Body of pancreas (tissue), 4 donors: ENCODE results near the gene ARHGEF28. TPM values are rescaled to one million over a fixed set of nuclear protein-coding genes. Genes with fewer than 3 reads are reported as not detected.

ENCODE experiments used
- ATAC-seq: fragments of 150-250 bp; one replicate; pipeline ENCODE4 v1.9.1; 2016
- DNase-seq, 4 donors: peaks; one replicate each; pipeline ENCODE4 v3.0.0-alpha.2; 2019
- H3K27ac ChIP-seq, 4 donors: fragments of 200-600 bp; sonication (generic); 1 replicate in 3 of 4; 2 replicates in 1 of 4; pipeline versions ENCODE4 v1.5.1 to v1.6.1; 2016 to 2019; ENCODE audit warnings: mild to moderate bottlenecking in 1 of 4, mixed read lengths in 1 of 4, moderate library complexity in 1 of 4
- H3K27me3 ChIP-seq, 2 donors: fragments of 200-600 bp; sonication (generic); one replicate each; pipeline ENCODE4 v1.6.0; 2016; ENCODE audit warnings: mild to moderate bottlenecking in 1 of 2
- H3K36me3 ChIP-seq, 2 donors: fragments of 200-600 bp; sonication (generic); replicated peaks in 1 of 2; 2 replicates each; pipeline ENCODE4 v1.5.1; 2016; ENCODE audit warnings: low read depth in 2 of 2; ENCODE audit not compliant: insufficient read depth in 1 of 2
- H3K4me1 ChIP-seq: fragments of 200-600 bp; sonication (generic); one replicate; pipeline ENCODE4 v1.6.0; 2016
- H3K4me3 ChIP-seq, 2 donors: fragments of 200-600 bp; sonication (generic); 1 replicate in 1 of 2; 2 replicates in 1 of 2; pipeline ENCODE4 v1.5.1; 2016 to 2019
- H3K9me3 ChIP-seq, 3 donors: fragments of 200-600 bp; sonication (generic); 1 replicate in 2 of 3; 2 replicates in 1 of 3; pipeline ENCODE4 v1.5.1; 2016
- POLR2A ChIP-seq, 3 donors: fragments of 450-650 bp; IDR thresholded peaks; one replicate each; pipeline ENCODE4 v1.6.1; 2016; ENCODE audit warnings: antibody characterized with exemption in 3 of 3, mild to moderate bottlenecking in 2 of 3
- WGBS, 2 donors: methylation state at CpG; one replicate each; pipeline ENCODE4 v1.1.5; 2017; 5-methylcytosine and 5-hydroxymethylcytosine counted together
- intact Hi-C: fragments of 100-400 bp; cut with DNase I; formaldehyde crosslinking; loops from one replicate; pipeline ENCODE4 v1.15.1; 2023
- total RNA-seq, 2 donors: library from RNA; depleted of rRNA; stranded (reverse); fragments of >200 nt; gene quantifications; one replicate each; pipeline ENCODE4 v1.1.0, GENCODE V29; 2016
- TF ChIP-seq, protein P1 (sequence below), 7 experiments: fragments of 450-650 bp in 4 of 7; fragments of 200-600 bp in 3 of 7; sonication (generic) in 3 of 7; IDR thresholded peaks; one replicate each; pipeline ENCODE4 v1.5.1; 2016 to 2019; ENCODE audit warnings: antibody characterized with exemption in 7 of 7

The ARHGEF28 gene
- total RNA-seq, 2 donors from 2014 or later, result 63.0 to 67.2 TPM

DNA sequence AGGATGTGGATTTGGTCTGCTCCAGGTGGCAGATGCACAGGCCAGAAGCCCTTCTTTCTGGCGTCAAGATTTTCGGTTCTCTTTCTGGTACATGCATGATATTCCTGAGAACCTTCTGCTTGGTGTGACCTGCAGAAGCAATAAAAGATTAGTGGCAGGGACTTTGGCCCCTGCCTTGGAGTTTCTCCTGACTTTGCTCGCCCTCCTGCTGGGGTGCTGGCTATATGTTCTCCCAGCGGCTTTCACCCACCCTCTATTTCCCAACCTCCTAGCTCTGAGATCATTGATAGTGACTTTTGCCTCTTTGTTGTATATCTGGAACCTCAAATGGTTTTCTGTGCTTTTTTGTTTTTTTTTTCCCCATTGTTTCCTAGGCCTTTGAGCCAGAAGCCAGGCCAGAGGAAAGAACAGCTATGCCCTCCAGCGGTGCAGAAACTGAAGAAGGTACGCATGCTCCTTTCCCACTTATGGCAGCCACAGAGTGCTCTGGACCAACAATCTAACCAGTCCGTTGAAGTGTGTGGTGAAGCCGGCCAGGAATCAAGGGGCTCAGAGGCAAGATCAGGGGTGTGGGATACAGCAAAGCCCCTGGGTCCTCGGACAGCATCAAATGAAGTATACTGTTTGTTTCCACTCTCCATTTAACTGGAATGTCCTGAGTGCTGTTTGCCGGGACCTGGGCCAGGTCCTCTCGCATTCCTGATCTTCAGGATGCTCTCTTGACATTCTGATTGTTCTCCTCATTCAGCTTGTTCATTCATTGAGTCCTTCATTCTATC, 154.5 kb downstream of the ARHGEF28 start:
- Histone ChIP-seq H3K4me1 (no peaks in the 10 kb centered on the region), H3K27ac (no peak overlapping the region), H3K4me3 (no peak overlapping the region), H3K27me3 (no peaks in the 10 kb centered on the region), H3K36me3 (peaks cover 0 to 5% of the 10 kb centered on the region in 2 donors), H3K9me3 (no peaks in the 10 kb centered on the region)
- ATAC-seq (no peak), DNase-seq (no peak)
- WGBS, 2 donors, result 86 to 87% methylated on average over 10 to 11 of the region's 11 CpGs
- intact Hi-C loops, result no loop called here
- TF ChIP-seq POLR2A (IDR thresholded peaks at IDR 0.05), result no peak
- TF ChIP-seq, protein P1, sequence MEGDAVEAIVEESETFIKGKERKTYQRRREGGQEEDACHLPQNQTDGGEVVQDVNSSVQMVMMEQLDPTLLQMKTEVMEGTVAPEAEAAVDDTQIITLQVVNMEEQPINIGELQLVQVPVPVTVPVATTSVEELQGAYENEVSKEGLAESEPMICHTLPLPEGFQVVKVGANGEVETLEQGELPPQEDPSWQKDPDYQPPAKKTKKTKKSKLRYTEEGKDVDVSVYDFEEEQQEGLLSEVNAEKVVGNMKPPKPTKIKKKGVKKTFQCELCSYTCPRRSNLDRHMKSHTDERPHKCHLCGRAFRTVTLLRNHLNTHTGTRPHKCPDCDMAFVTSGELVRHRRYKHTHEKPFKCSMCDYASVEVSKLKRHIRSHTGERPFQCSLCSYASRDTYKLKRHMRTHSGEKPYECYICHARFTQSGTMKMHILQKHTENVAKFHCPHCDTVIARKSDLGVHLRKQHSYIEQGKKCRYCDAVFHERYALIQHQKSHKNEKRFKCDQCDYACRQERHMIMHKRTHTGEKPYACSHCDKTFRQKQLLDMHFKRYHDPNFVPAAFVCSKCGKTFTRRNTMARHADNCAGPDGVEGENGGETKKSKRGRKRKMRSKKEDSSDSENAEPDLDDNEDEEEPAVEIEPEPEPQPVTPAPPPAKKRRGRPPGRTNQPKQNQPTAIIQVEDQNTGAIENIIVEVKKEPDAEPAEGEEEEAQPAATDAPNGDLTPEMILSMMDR (IDR thresholded peaks at IDR 0.05), result no peak

DNA sequence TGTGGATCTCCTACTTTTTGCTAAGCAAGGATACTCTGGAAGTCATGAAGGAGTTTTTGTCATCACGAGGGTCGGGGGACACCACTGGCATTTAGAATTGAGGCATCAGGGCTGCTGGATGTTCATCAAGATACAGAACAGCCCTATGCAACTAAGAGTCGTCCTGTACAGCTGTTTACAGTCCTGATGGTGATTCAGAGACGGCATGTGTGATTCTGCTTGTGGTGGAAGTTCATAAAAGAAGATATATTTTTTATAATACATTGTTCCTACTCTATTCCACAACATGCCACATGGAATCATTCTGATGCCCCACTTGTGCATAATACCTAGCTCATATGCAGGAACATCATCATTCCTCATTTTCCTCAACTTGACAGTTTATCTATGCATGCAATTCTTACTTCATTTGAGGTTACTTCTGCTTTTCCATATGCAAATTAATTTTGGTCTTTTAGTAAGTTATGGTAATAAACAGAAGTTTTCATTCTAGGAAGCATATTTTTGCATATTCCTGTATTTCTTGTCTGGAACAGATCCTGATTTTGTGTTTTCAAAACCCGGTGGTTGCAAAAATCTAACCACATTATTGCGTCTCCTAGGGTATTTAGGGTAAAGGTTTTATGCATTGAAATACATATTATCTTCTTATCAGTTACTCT, 155.2 kb downstream of the ARHGEF28 start:
- no peaks in the 10 kb centered on the region for H3K27me3 ChIP-seq
- TF ChIP-seq, protein P1 (IDR thresholded peaks at IDR 0.05), result no peak
- no peak for TF ChIP-seq POLR2A (IDR thresholded peaks at IDR 0.05)
- intact Hi-C loops, result no loop called here
- H3K4me3 ChIP-seq, result no peak overlapping the region
- DNase-seq (no peak), ATAC-seq (no peak)
- H3K9me3 ChIP-seq, result no peaks in the 10 kb centered on the region
- H3K4me1 ChIP-seq, result peaks cover 7% of the 10 kb centered on the region
- no peak overlapping the region for H3K27ac ChIP-seq
- 72 to 85% methylated on average over 6 of the region's 6 CpGs for whole genome bisulfite sequencing, 2 donors
- peaks cover 0 to 5% of the 10 kb centered on the region in 2 donors for H3K36me3 ChIP-seq

DNA sequence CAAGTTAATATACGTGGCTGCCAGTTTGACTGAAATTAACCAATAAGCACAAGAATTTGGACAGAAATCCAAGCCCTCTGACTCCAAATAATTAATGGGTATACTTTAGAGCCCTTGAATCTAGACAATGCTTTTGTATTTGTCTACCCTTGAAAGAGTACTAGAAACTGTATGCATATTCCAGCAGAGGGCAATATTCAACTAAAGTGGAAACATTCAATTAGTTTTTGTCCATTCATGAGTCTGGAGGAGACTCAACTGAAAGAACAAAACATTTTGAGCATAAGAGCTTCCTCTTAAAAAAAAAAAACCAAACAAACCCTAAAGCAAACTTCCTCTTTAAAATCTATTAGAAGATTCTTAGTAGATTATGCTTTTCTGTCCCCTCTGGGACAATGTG, 157.8 kb downstream of the ARHGEF28 start:
- Histone ChIP-seq H3K36me3 (no peaks in the 10 kb centered on the region), H3K9me3 (no peaks in the 10 kb centered on the region), H3K27me3 (no peaks in the 10 kb centered on the region), H3K4me3 (no peak overlapping the region), H3K27ac (no peak overlapping the region), H3K4me1 (peaks cover 12% of the 10 kb centered on the region)
- TF ChIP-seq, protein P1 (IDR thresholded peaks at IDR 0.05), result peak in 6 of 7 experiments; percentile 13 to 33 (median 28)
- TF ChIP-seq POLR2A (IDR thresholded peaks at IDR 0.05), result no peak
- intact Hi-C loops, result no loop called here
- 52 to 67% methylated on average over 1 of the region's 1 CpG for WGBS, 2 donors
- DNase-seq (no peak), ATAC-seq (no peak)

DNA sequence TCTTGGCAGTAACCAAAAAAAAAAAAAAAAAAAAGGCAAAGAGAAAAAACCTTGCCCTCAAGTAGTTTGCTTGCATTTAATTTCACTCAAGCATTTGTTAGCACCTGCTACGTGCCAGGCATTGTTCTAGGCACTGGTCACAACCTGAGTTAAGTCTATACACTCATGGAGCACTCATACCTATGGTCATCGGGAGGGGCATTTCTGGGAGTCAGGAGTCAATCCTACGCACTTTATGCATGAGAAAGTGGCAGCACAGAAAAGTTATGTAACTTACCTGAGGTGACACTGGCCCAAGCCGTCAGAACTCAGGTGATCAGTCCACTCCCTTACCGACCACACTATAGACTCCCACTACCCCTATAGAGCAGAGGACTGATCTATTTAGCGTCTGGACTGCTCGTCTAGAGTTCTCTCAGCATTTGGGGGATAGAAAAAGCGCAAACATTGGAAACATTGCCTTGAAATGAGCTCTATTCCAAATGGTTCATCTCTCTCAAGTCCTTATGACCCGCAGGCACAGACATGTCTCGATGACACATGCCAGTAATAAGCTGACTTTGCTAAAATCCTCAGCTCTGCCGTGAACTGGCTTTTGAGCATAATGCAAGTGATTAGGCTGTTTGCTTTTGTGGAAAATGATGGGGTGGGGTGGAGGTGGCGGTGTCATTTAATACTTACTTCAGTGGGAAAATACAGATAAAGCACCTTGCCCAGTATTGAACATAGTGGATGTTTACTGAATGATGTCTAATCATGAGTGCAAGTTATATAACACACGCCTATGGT, 160.2 kb downstream of the ARHGEF28 start:
- Histone ChIP-seq H3K36me3 (no peaks in the 10 kb centered on the region), H3K9me3 (no peaks in the 10 kb centered on the region), H3K4me3 (no peak overlapping the region), H3K27me3 (no peaks in the 10 kb centered on the region), H3K27ac (peak overlapping the region in 1 of 4 donors; percentile 4), H3K4me1 (peaks cover 17% of the 10 kb centered on the region)
- 66% methylated on average over 13 of the region's 13 CpGs for WGBS, 2 donors
- TF ChIP-seq, protein P1 (IDR thresholded peaks at IDR 0.05), result no peak
- no peak for TF ChIP-seq POLR2A (IDR thresholded peaks at IDR 0.05)
- ATAC-seq (no peak), DNase-seq (peak in 1 of 4 donors; percentile 19)
- intact Hi-C loops, result no loop called here
